ENCODE data around the gene TSGA10IP.

GRCh38 chr11:65927904-65928397 lies 17.3 kb upstream of the TSGA10IP start:
- TF ChIP-seq, protein P1, sequence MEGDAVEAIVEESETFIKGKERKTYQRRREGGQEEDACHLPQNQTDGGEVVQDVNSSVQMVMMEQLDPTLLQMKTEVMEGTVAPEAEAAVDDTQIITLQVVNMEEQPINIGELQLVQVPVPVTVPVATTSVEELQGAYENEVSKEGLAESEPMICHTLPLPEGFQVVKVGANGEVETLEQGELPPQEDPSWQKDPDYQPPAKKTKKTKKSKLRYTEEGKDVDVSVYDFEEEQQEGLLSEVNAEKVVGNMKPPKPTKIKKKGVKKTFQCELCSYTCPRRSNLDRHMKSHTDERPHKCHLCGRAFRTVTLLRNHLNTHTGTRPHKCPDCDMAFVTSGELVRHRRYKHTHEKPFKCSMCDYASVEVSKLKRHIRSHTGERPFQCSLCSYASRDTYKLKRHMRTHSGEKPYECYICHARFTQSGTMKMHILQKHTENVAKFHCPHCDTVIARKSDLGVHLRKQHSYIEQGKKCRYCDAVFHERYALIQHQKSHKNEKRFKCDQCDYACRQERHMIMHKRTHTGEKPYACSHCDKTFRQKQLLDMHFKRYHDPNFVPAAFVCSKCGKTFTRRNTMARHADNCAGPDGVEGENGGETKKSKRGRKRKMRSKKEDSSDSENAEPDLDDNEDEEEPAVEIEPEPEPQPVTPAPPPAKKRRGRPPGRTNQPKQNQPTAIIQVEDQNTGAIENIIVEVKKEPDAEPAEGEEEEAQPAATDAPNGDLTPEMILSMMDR (IDR thresholded peaks at IDR 0.05; ENCODE audit: low read depth, low read length), result no peak
- TF ChIP-seq MYC (IDR thresholded peaks at IDR 0.05; ENCODE audit: low read depth, low read length) (no peak), POLR2A (IDR thresholded peaks at IDR 0.05; ENCODE audit: extremely low read depth, insufficient read length) (no peak), MAX (IDR thresholded peaks at IDR 0.05; ENCODE audit: low read depth, low read length) (no peak)

Measured in NB4 (cell line).